Motor neuron (in vitro differentiated cells): Measurements from ENCODE around the gene FAM222B. TPM values are rescaled to one million over a fixed set of nuclear protein-coding genes. Genes with fewer than 3 reads are reported as not detected.

Experiments
- ATAC-seq, 8 experiments: fragments of 200-7000 bp; cut with Tn5 transposase; replicated peaks in 6 of 8; 2 replicates each; pipeline ENCODE4 v1.8.0; 2021; ENCODE audit warnings: mild to moderate bottlenecking in 8 of 8, moderate library complexity in 8 of 8
- H3K27ac ChIP-seq, 2 donors: fragments of 250-450 bp; sonication (Bioruptor Pico); 2 replicates each; pipeline ENCODE4 v1.9.0; 2021; ENCODE audit warnings: antibody characterized with exemption in 2 of 2, mild to moderate bottlenecking in 2 of 2, moderate library complexity in 1 of 2
- H3K4me1 ChIP-seq, 2 donors: fragments of 250-450 bp; sonication (Bioruptor Pico); replicated peaks in 1 of 2; 2 replicates each; pipeline ENCODE4 v1.6.1; 2021; ENCODE audit warnings: antibody characterized with exemption in 2 of 2, mild to moderate bottlenecking in 2 of 2, moderate library complexity in 1 of 2
- H3K4me3 ChIP-seq, 5 donors: fragments of 250-450 bp; sonication (Bioruptor Pico); 2 replicates each; pipeline ENCODE4 v1.9.0; 2021; ENCODE audit warnings: antibody characterized with exemption in 5 of 5, mild to moderate bottlenecking in 5 of 5, moderate library complexity in 4 of 5
- WGBS, 10 experiments: fragments of 450-650 bp; shearing (Covaris generic); methylation state at CpG; one replicate each; pipeline ENCODE4 v1.0.0; 2022; 5-methylcytosine and 5-hydroxymethylcytosine counted together
- in situ Hi-C, 9 experiments: fragments of 400-800 bp; cut with MboI; loops; one replicate each; pipeline ENCODE4 v1.15.0; 2021; ENCODE audit warnings: low sequenced_read_pairs in 9 of 9, low pct_unique_long_range_greater_than_20kb in 2 of 9; ENCODE audit not compliant: unreplicated experiment in 9 of 9
- total RNA-seq, 8 experiments: library from RNA; unstranded; fragments of 300-600 nt; gene quantifications; 2 replicates each; pipeline versions ENCODE4 v1.2.3 to v1.2.4, GENCODE V29; 2022

FAM222B gene
- total RNA-seq, 8 experiments from 2014 or later = 3.1 to 16.8 (median 11.1) TPM

GRCh38 chr17:28735242-28735722 lies 107.3 kb downstream of the FAM222B start:
- Histone ChIP-seq H3K4me3 (no peak overlapping the region), H3K27ac (no peak overlapping the region), H3K4me1 (no peaks in the 10 kb centered on the region)
- in situ Hi-C loops = loop anchor here in 1 of 9 experiments (25.0 kb wide), 1 partner anchor 377 kb away; no protein-coding TSS in a partner anchor
- peak in 3 of 8 experiments; percentile 79 to 98 (median 98) for ATAC-seq
- 16 to 100% (median 80%) methylated on average over 1 to 3 of the region's 5 CpGs; no CpG with 5 or more reads in 5 of the 10 experiments for WGBS, 10 experiments

- WGBS, 10 experiments = 96 to 100% (median 100%) methylated on average over 1 to 8 of the region's 10 CpGs; no CpG with 5 or more reads in 5 of the 10 experiments
- ATAC-seq = no peak
- no peak overlapping the region for H3K27ac ChIP-seq
- in situ Hi-C loops = loop anchor here in 1 of 9 experiments (25.0 kb wide), 1 partner anchor 378 kb away; no protein-coding TSS in a partner anchor
- H3K4me1 ChIP-seq = no peaks in the 10 kb centered on the region
- H3K4me3 ChIP-seq = no peak overlapping the region
Measured at GRCh38 chr17:28734712-28735241, 107.8 kb downstream of the FAM222B start.

- no peak for ATAC-seq
- in situ Hi-C loops = loop anchor here in 1 of 9 experiments (25.0 kb wide), 1 partner anchor 379 kb away; no protein-coding TSS in a partner anchor
- H3K4me1 ChIP-seq = no peaks in the 10 kb centered on the region
- WGBS, 10 experiments = 0 to 100% (median 80%) methylated on average over 1 of the region's 1 CpG; no CpG with 5 or more reads in 3 of the 10 experiments
- no peak overlapping the region for H3K27ac ChIP-seq
- no peak overlapping the region for H3K4me3 ChIP-seq
Measured at GRCh38 chr17:28733346-28733745, 109.2 kb downstream of the FAM222B start.

GRCh38 chr17:28729950-28730330 lies 112.7 kb downstream of the FAM222B start:
- no peak for ATAC-seq
- WGBS, 10 experiments = 70 to 93% (median 89%) methylated on average over 2 to 11 of the region's 11 CpGs; no CpG with 5 or more reads in 1 of the 10 experiments
- peaks cover 5 to 12% of the 10 kb centered on the region in 2 donors for H3K4me1 ChIP-seq
- in situ Hi-C loops = loop anchor here in 1 of 9 experiments (25.0 kb wide), 1 partner anchor 382 kb away; no protein-coding TSS in a partner anchor
- H3K27ac ChIP-seq = no peak overlapping the region
- H3K4me3 ChIP-seq = no peak overlapping the region

- peak within 1 kb of the TSS; percentile 63 to 95 (median 82) for H3K4me3 ChIP-seq
- in situ Hi-C loops = loop anchor here in 1 of 9 experiments (25.0 kb wide), 1 partner anchor 384 kb away; no protein-coding TSS in a partner anchor
- peaks cover 9 to 16% of the 10 kb centered on the region in 2 donors for H3K4me1 ChIP-seq
- peak within 1 kb of the TSS; percentile 89 to 95 for H3K27ac ChIP-seq
- 0 to 3% (median 0%) methylated on average over 4 to 16 of the region's 64 CpGs; no CpG with 5 or more reads in 3 of the 10 experiments for WGBS, 10 experiments
- peak; percentile 9 to 38 (median 18) for ATAC-seq
Measured at GRCh38 chr17:28728364-28729200, 114.0 kb downstream of the FAM222B start, which contains the start of gene NEK8. Gene NEK8 (plus strand): TSS chr17:28728788. CDS start chr17:28728814, 26 bp downstream.

GRCh38 chr17:28726627-28727491 lies 115.7 kb downstream of the FAM222B start:
- WGBS, 10 experiments = 0 to 7% (median 0%) methylated on average over 1 to 6 of the region's 57 CpGs; no CpG with 5 or more reads in 4 of the 10 experiments
- peak overlapping the region; percentile 63 to 95 (median 82) for H3K4me3 ChIP-seq
- H3K4me1 ChIP-seq = peaks cover 9 to 19% of the 10 kb centered on the region in 2 donors
- ATAC-seq = peak; percentile 20 to 77 (median 71)
- in situ Hi-C loops = loop anchor here in 1 of 9 experiments (25.0 kb wide), 1 partner anchor 385 kb away; no protein-coding TSS in a partner anchor
- peak overlapping the region; percentile 89 to 95 for H3K27ac ChIP-seq

GRCh38 chr17:28726226-28726626 lies 116.4 kb downstream of the FAM222B start, which contains the start of gene TLCD1:
Gene TLCD1 (minus strand): TSS chr17:28726233. CDS start chr17:28726097, 136 bp downstream.
- Histone ChIP-seq H3K4me3 (peak within 1 kb of the TSS; percentile 63 to 95 (median 82)), H3K27ac (peak within 1 kb of the TSS; percentile 89 to 95), H3K4me1 (peaks cover 13 to 25% of the 10 kb centered on the region in 2 donors)
- peak; percentile 28 to 57 (median 47) for ATAC-seq
- in situ Hi-C loops = loop anchor here in 1 of 9 experiments (25.0 kb wide), 1 partner anchor 386 kb away; no protein-coding TSS in a partner anchor
- no CpG with 5 or more reads among the region's 49 CpGs for WGBS, 10 experiments

- Histone ChIP-seq H3K4me1 (peaks cover 18 to 30% of the 10 kb centered on the region in 2 donors), H3K27ac (peak overlapping the region; percentile 76 to 86), H3K4me3 (peak overlapping the region; percentile 63 to 95 (median 82))
- WGBS, 10 experiments = 0 to 12% (median 1%) methylated on average over 1 to 12 of the region's 45 CpGs; no CpG with 5 or more reads in 4 of the 10 experiments
- peak; percentile 36 to 63 (median 58) for ATAC-seq
- in situ Hi-C loops = loop anchor here in 1 of 9 experiments (25.0 kb wide), 1 partner anchor 387 kb away; no protein-coding TSS in a partner anchor
Measured at GRCh38 chr17:28725660-28726225, 116.8 kb downstream of the FAM222B start.

- peak overlapping the region; percentile 76 to 86 for H3K27ac ChIP-seq
- ATAC-seq = peak in 3 of 8 experiments; percentile 0 to 1 (median 1)
- H3K4me3 ChIP-seq = peak overlapping the region; percentile 63 to 95 (median 82)
- in situ Hi-C loops = loop anchor here in 1 of 9 experiments (25.0 kb wide), 1 partner anchor 387 kb away; no protein-coding TSS in a partner anchor
- H3K4me1 ChIP-seq = peaks cover 19 to 30% of the 10 kb centered on the region in 2 donors
- 0 to 43% (median 4%) methylated on average over 1 to 9 of the region's 20 CpGs; no CpG with 5 or more reads in 2 of the 10 experiments for WGBS, 10 experiments
Measured at GRCh38 chr17:28725166-28725659, 117.4 kb downstream of the FAM222B start.

- Histone ChIP-seq H3K4me3 (peak overlapping the region in 3 of 5 donors; percentile 63 to 89 (median 82)), H3K27ac (peak overlapping the region; percentile 76 to 86), H3K4me1 (peaks cover 19 to 30% of the 10 kb centered on the region in 2 donors)
- WGBS, 10 experiments = 68 to 100% (median 78%) methylated on average over 1 to 9 of the region's 10 CpGs; no CpG with 5 or more reads in 3 of the 10 experiments
- in situ Hi-C loops = loop anchor here in 2 of 9 experiments (25.0 kb wide), 2 partner anchors 112 to 388 kb away; partner anchors contain the start of gene RSKR (in 1 of the 2)
- no peak for ATAC-seq
Measured at GRCh38 chr17:28724500-28725165, 118.0 kb downstream of the FAM222B start.
